GM12801 (cell line): Measurements from ENCODE around the gene DSCAML1.

Experiments
- CTCF ChIP-seq: IDR thresholded peaks from one replicate; pipeline ENCODE4 v1.5.1; 2011; ENCODE audit warnings: control low read depth; ENCODE audit not compliant: insufficient read length; ENCODE audit errors: extremely low read depth

The DSCAML1 gene

DNA sequence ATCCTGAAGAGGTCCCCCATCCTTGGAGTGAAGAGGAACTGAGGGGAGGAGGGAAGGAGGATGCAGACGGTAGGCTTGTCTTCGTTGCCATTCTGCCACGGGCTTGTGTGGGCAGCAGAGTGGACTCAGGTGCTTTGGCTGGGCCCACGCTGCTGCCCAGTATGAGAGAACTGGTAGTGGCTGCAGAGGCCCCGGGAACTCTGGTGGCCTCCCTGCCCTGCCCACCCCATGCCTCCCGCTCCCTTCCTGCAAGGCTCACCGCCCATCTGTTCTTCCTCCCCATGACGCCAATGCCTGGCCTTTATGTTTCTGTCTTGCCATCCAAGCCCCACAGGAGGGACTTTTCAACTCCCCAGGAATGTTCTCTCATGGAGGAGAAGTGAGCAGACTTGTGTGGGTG is 157.4 kb downstream of the DSCAML1 start:
- no peak for TF ChIP-seq CTCF

GRCh38 chr11:117638911-117639543 is 158.0 kb downstream of the DSCAML1 start:
- no peak for TF ChIP-seq CTCF

DNA sequence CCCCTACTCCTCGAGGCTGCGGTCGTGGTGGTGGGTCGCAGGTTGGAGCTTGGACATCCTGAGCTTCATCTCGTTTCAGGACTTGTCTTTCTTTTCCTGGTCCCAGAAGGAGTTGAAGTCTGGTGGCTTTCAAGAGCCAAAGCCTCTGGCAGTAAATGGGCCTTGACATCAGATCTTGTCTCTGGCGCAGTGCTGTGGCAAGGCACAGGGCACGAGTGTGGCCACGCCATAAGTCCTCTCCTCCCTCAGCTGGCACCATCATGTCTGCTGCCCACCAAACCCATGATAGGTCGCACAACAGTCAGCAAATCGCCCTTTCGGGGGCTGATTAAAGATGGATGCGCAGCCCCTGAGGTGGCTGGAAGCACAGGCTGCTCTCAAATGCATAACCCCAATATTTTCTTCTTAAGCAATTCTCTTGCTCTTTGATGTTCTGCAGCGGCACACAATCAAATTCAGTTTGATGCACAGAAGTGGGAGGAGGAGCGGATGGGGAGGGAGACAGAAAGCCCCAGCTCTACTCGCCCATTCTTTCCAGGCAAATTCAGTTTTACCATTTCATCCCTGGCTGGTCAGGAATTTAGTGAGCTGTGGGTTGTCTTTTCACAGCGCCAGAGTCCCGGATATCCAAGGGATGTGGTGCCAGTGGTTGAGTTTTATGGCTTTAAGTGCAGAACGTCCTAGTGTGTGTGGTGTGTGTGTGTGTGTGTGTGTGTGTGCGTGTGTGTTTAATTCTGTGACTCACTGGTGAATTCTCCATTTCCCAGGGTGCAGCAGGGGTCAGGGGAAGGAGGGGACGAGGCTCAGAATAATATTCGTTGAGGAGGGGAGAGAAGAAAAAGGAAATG is 162.0 kb downstream of the DSCAML1 start:
- no peak for TF ChIP-seq CTCF

DNA sequence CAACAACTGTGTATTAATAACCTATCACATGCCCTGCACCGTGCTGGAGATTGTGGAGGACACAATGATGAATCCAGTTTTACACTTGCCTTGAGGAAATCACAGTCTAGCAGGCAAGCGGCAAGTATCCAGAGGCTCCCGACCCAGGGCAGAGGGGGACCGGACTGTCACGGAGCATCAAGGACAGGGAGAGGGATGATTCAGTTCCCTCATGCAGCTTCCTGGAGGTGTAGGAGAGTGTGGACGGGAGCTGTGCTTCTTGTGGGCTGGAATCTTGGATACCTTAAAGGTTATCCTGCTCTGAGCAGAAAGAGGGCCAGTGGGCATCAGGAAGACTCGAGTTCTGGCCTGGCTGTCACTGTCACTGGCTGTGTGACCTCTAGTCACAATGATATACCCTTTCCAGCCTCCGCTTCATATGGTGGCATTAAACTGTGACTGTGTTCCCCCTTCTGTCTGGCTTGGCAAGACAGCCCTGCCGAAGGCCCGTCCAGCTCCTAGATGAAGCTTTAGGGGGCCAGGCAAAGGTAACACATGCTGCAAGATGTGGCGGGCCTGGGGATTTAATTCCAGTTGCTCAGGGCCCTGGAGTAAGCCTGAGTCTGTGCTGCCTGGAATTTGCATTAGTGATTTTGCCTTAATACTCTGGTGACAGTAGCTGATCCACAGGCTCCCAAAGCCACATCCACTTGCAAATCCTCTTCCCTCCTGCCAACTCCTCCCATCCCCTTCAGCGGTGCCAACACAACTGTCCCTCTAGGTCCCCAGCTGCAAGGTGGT is 162.8 kb downstream of the DSCAML1 start:
- TF ChIP-seq CTCF, result no peak

DNA sequence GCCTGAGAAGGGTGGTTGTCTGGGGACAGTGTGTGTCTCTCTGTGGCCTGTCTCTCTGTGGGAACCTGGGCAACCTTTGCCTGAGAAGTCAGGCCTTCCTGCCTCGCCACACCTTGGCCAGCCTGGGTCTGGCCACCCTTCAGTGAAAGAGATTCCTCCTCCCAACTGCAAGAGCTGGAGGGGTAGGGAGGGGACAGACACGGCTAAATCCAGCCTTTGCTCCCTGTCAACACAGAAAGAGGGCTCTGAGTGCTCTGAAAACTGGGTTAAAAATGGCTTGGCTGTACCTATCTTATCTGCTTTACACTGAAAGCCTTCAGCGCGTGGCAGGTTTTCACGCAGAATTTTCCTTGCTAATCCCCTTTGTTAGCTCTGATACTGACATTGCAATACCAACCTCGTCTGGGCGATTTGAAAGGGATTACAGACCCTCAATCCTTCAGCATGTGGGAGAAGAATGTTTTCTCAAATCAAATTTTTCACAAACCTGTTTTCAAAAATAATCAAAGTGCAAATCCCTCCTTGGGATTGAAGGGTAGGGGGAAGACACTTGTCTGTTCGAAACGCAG is 163.7 kb downstream of the DSCAML1 start:
- TF ChIP-seq CTCF, result no peak

DNA sequence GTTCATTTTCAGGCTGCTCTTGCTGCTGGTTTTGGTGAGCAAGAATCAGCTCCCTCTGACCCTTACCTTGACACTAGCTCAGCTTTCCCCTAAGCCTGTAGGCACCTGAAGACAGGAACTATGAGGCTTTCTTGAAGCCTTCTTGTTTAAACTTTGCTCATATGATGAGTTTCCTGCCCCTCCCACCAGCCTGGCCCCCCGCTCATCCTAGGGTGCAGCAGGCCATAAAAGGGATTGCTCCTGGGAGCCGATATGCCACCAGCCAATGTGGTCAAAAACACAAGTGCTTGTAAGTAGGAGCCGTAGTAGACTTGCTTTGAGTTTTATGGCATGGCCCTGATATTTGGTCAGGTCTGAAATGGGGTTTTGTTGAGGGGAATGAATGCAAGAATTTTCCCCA is 164.7 kb downstream of the DSCAML1 start:
- no peak for TF ChIP-seq CTCF
